Heart left ventricle (tissue), 16 donors: ENCODE measurements around the gene ATP11C. TPM values are rescaled to one million over a fixed set of nuclear protein-coding genes. Genes with fewer than 3 reads are reported as not detected.
A peak's percentile ranks its signal among the peaks of the same experiment; 100 is the strongest.
"Not testable (repeated sequence)": the region's sequence is repeated elsewhere in the genome, so short reads cannot be mapped to it uniquely, and the experiment has no call there.

Experiments used
- ATAC-seq, 4 donors: fragments of 200-7000 bp; cut with Tn5 transposase; one replicate each; pipeline ENCODE4 v1.9.1; 2020 to 2022; ENCODE audit warnings: moderate library complexity in 4 of 4, mild to moderate bottlenecking in 3 of 4, moderate number of reproducible peaks in 1 of 4
- DNase-seq, 5 donors: peaks; one replicate each; pipeline ENCODE4 v3.0.0-alpha.2; 2020
- H3K27ac ChIP-seq, 12 donors: fragments of 200-600 bp; sonication (generic) in 4 of 12; one replicate each; pipeline versions ENCODE4 v1.5.0 to v1.8.0; 2016 to 2022; ENCODE audit warnings: mild to moderate bottlenecking in 2 of 12
- H3K27me3 ChIP-seq, 9 donors: fragments of 200-600 bp; sonication (generic) in 2 of 9; one replicate each; pipeline versions ENCODE4 v1.5.1 to v1.8.0; 2016 to 2022; ENCODE audit warnings: mild to moderate bottlenecking in 3 of 9
- H3K36me3 ChIP-seq, 9 donors: fragments of 200-600 bp; sonication (generic) in 2 of 9; one replicate each; pipeline versions ENCODE4 v1.5.0 to v1.8.0; 2018 to 2022; ENCODE audit warnings: mild to moderate bottlenecking in 2 of 9
- H3K4me1 ChIP-seq, 12 donors: fragments of 200-600 bp; sonication (generic) in 4 of 12; one replicate each; pipeline versions ENCODE4 v1.5.0 to v1.8.0; 2016 to 2022; ENCODE audit warnings: mild to moderate bottlenecking in 3 of 12
- H3K4me3 ChIP-seq, 12 donors: fragments of 200-600 bp; sonication (generic) in 4 of 12; one replicate each; pipeline versions ENCODE4 v1.5.0 to v1.8.0; 2017 to 2022; ENCODE audit warnings: mild to moderate bottlenecking in 9 of 12, moderate library complexity in 4 of 12
- H3K9me3 ChIP-seq, 12 donors: fragments of 200-600 bp; sonication (generic) in 4 of 12; one replicate each; pipeline versions ENCODE4 v1.5.0 to v1.8.0; 2016 to 2022; ENCODE audit warnings: mild to moderate bottlenecking in 1 of 12
- POLR2A ChIP-seq, 2 donors: fragments of 450-650 bp; IDR thresholded peaks; one replicate each; pipeline ENCODE4 v1.6.1; 2017; ENCODE audit warnings: antibody characterized with exemption in 2 of 2, mild to moderate bottlenecking in 2 of 2, moderate library complexity in 2 of 2
- WGBS, 4 donors: extraction: QIAGEN DNeasy Blood & Tissue Kit in 2 of 4; methylation state at CpG; one replicate each; pipeline versions ENCODE4 v1.1.5 to v1.1.7; 2013 to 2018; 5-methylcytosine and 5-hydroxymethylcytosine counted together
- intact Hi-C, 10 donors: fragments of 100-400 bp; cut with DNase I; formaldehyde crosslinking; loops; one replicate each; pipeline versions ENCODE4 v1.11.1 to v1.14.2; 2022
- microRNA counts, 2 donors: library from miRNA; unstranded; fragments of <30 nt; microRNA quantifications; one replicate each; lab custom pipeline; 2016
- microRNA-seq, 4 donors: library from miRNA; unstranded; fragments of <30 nt; microRNA quantifications; one replicate each; pipeline versions ENCODE4 to v1.2.0, GENCODE V29; 2017 to 2020
- polyA plus RNA-seq, 2 donors: library from polyadenylated mRNA; stranded (reverse); fragments of 200-250 nt; gene quantifications; one replicate each; pipeline ENCODE4 v1.2.3, GENCODE V29; 2013
- total RNA-seq, 9 donors: library from RNA; depleted of rRNA in 2 of 9; stranded (reverse); fragments of >200 nt in 2 of 9; fragmentation: NEBNext Ultra II Directional in 3 of 9; extraction: Animal tissue kit (Norgen Biotek cat#: 25700) in 3 of 9; gene quantifications; one replicate each; pipeline versions ENCODE4 v1.1.0 to v1.2.4, GENCODE V29; 2016 to 2023
- TF ChIP-seq, protein P1 (sequence below), 12 donors: fragments of 200-600 bp; sonication (generic) in 4 of 12; IDR thresholded peaks; one replicate each; pipeline versions ENCODE4 v1.5.0 to v1.8.0; 2018 to 2022; ENCODE audit warnings: antibody characterized with exemption in 12 of 12, mild to moderate bottlenecking in 5 of 12
- donor health status: ischemic (EF 13 %, LVEDD 7.1; RV severe dilation, severe dysfunction).
- donor health status: healthy with polysubstance abuse.
- donor health status: DM: no; HTN: yes; CAD: no.
- donor health status: DM: no; HTN: no; CAD: no.
- donor health status: ischemic (EF 25% LVEDD 6.9; RV normal size, moderate dysfunction).
- donor health status: ischemic (EF 25% LVEDD 5.7; RV mildly dilated, moderate dysfunction).
- donor health status: healthy.
- donor health status: DM: yes; HTN: yes; CAD: no.
- donor health status: ischemic (EF 35%, LVEDD 5.7; RV mildly dilated, moderate dysfunction).
- donor health status: nonischemic (EF 11% LVEDD 7.7; RV severe dilation, severe dysfunction).
- donor health status: DM: yes; HTN: yes; CAD: no.
- donor health status: PGD.
- donor health status: ischemic (EF 29% LVEDD 5.4; RV normal size, mild dysfunction).
- donor health status: nonischemic (EF 23%, LVEDD 6.1; RV moderate dilation, normal function).

Gene ATP11C
- total and polyA plus RNA-seq, 11 donors: 1.1 to 10.2 (median 3.9) TPM

DNA sequence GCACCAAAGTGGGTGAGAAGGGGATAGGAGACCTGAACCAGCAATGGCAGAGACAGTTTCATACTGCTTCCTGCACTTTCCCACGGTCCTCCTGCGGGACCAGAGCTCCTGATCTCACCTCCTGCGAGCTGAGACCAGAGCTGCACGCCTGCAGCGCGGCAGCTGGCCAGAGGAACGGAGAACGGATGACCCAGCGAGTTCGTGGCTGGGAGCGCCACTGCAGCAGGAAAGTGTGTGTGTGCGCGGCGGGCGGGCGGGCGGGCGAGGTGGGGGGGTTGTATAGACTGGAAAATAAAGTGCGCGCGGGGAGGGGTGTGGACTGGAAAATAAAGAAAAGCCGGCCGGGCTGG lies 241.4 kb downstream of the ATP11C start:
- peaks cover 0 to 3% (median 0%) of the 10 kb centered on the region in 12 donors for H3K9me3 ChIP-seq
- peaks cover 0 to 21% (median 0%) of the 10 kb centered on the region in 9 donors for H3K27me3 ChIP-seq
- no peak overlapping the region for H3K27ac ChIP-seq
- WGBS, 4 donors: 1 to 32% (median 14%) methylated on average over 23 of the region's 23 CpGs
- peak overlapping the region in 11 of 12 donors; percentile 18 to 54 (median 47) for H3K4me3 ChIP-seq
- no peaks in the 10 kb centered on the region for H3K36me3 ChIP-seq
- intact Hi-C loops: no loop called here
- peaks cover 0 to 4% (median 0%) of the 10 kb centered on the region in 12 donors for H3K4me1 ChIP-seq
- DNase-seq (no peak), ATAC-seq (peak in 3 of 4 donors; percentile 34 to 44 (median 39))
- TF ChIP-seq, protein P1, sequence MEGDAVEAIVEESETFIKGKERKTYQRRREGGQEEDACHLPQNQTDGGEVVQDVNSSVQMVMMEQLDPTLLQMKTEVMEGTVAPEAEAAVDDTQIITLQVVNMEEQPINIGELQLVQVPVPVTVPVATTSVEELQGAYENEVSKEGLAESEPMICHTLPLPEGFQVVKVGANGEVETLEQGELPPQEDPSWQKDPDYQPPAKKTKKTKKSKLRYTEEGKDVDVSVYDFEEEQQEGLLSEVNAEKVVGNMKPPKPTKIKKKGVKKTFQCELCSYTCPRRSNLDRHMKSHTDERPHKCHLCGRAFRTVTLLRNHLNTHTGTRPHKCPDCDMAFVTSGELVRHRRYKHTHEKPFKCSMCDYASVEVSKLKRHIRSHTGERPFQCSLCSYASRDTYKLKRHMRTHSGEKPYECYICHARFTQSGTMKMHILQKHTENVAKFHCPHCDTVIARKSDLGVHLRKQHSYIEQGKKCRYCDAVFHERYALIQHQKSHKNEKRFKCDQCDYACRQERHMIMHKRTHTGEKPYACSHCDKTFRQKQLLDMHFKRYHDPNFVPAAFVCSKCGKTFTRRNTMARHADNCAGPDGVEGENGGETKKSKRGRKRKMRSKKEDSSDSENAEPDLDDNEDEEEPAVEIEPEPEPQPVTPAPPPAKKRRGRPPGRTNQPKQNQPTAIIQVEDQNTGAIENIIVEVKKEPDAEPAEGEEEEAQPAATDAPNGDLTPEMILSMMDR (IDR thresholded peaks at IDR 0.05): no peak
- TF ChIP-seq POLR2A (IDR thresholded peaks at IDR 0.05): no peak

DNA sequence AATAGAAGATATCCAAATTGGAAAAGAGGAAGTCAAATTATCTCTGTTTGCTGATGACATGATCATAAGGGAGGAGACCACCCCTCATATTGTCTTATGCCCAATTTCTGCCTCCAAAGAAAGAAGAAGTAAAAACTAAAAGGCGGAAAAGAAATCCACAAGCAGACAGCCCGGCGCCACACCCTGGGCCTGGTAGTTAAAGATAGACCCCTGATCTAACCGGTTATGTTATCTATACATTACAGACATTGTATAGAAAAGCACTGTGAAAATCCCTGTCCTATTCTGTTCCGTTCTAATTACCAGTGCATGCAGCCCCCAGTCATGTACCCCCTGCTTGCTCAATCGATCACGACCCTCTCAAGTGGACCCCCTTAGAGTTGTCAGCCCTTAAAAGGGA lies 247.7 kb downstream of the ATP11C start:
- 75 to 89% (median 82%) methylated on average over 7 of the region's 7 CpGs for WGBS, 4 donors
- H3K4me3 ChIP-seq, intact Hi-C loops, H3K27me3 ChIP-seq, H3K36me3 ChIP-seq, DNase-seq, ATAC-seq, H3K4me1 ChIP-seq, H3K9me3 ChIP-seq, H3K27ac ChIP-seq: not testable (repeated sequence)

DNA sequence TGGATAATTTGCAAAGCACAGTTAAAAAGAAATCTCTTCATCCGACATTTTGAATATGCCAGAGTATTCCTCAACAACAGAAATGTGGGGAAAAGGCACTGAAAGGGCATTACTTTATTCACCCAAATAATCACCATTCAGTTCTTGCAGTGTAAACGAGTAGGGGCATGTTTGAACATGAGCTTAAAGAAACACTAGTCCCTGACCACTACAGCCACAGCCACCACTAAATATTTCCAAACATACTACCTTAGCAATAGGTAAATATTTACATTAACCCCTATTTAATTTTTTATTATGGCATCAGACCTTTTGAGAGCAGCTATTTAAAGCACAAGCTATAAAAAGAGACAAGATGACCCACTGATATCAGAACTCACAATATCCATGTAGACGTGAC lies 252.5 kb downstream of the ATP11C start:
- intact Hi-C loops: no loop called here
- H3K27ac ChIP-seq: no peak overlapping the region
- H3K36me3 ChIP-seq: no peaks in the 10 kb centered on the region
- no peak overlapping the region for H3K4me3 ChIP-seq
- TF ChIP-seq POLR2A (IDR thresholded peaks at IDR 0.05): no peak
- TF ChIP-seq, protein P1 (IDR thresholded peaks at IDR 0.05): no peak
- no peaks in the 10 kb centered on the region for H3K4me1 ChIP-seq
- no peaks in the 10 kb centered on the region for H3K27me3 ChIP-seq
- 40 to 61% (median 58%) methylated on average over 3 of the region's 3 CpGs for WGBS, 4 donors
- peaks cover 0 to 4% (median 0%) of the 10 kb centered on the region in 12 donors for H3K9me3 ChIP-seq
- DNase-seq (no peak), ATAC-seq (no peak)

MicroRNA genes within 50 kb of the gene (microRNA counts, 767-probe panel; counts per million panel counts)
- microRNA hsa-miR-505-3p (lab: Ali Mortazavi, UCI): 2,240 to 2,335 counts per million in 2 donors

Small RNAs within 50 kb of the gene (microRNA-seq; reads per million reads assigned to microRNA genes)
- gene MIR505: 19.8 to 119 (median 103) reads per million in 4 donors

Other genes starting within 250 kb of the ATP11C start
- under 1 TPM in 8 of 9 donors, not detected in 1; 0.09 to 0.96 (median 0.29) TPM for gene MCF2, start 224.9 kb downstream of the ATP11C start, total RNA-seq
- 1 to 10 TPM in 1 of 2 donors, under 1 TPM in 1; 0.03 to 1.1 TPM for gene MCF2, start 224.9 kb downstream of the ATP11C start, polyA plus RNA-seq
- gene CXorf66, start 32.5 kb upstream of the ATP11C start, total RNA-seq: not detected
- not detected for gene CXorf66, start 32.5 kb upstream of the ATP11C start, polyA plus RNA-seq